Activated naive CD8-positive, alpha-beta T cell treated with anti-CD3 and anti-CD28 coated beads for 36 hours (primary cell): ENCODE results near the gene DPEP1. TPM values are rescaled to one million over a fixed set of nuclear protein-coding genes. Genes with fewer than 3 reads are reported as not detected.
"Not testable (repeated sequence)": the region's sequence is repeated elsewhere in the genome, so short reads cannot be mapped to it uniquely, and the experiment has no call there.

Experiments used
- DNase-seq: peaks from one replicate; pipeline ENCODE4 v3.0.0; 2021
- H3K27ac Mint-ChIP-seq: one replicate; pipeline ENCODE4 v1.8.0; 2022; ENCODE audit warnings: mild to moderate bottlenecking, moderate library complexity, mixed read lengths
- H3K27me3 Mint-ChIP-seq: one replicate; pipeline ENCODE4 v1.8.0; 2022; ENCODE audit warnings: mild to moderate bottlenecking, mixed read lengths
- H3K36me3 Mint-ChIP-seq: one replicate; pipeline ENCODE4 v1.8.0; 2021; ENCODE audit warnings: mild to moderate bottlenecking, mixed read lengths
- H3K4me1 Mint-ChIP-seq: one replicate; pipeline ENCODE4 v1.8.0; 2021; ENCODE audit warnings: mixed read lengths
- H3K4me3 Mint-ChIP-seq: one replicate; pipeline ENCODE4 v1.8.0; 2022; ENCODE audit warnings: mild to moderate bottlenecking, moderate library complexity, mixed read lengths
- H3K9me3 Mint-ChIP-seq: one replicate; pipeline ENCODE4 v1.8.0; 2022; ENCODE audit warnings: mixed read lengths
- total RNA-seq, 2 experiments: library from RNA; stranded (reverse); gene quantifications; one replicate each; pipeline ENCODE4 v1.2.3, GENCODE V29; 2021

The DPEP1 gene
- total RNA-seq, 2 experiments from 2014 or later: 0.16 TPM; not detected in 1

GRCh38 chr16:89618109-89618998, 4.9 kb downstream of the DPEP1 start:
- no peak overlapping the region for H3K27ac Mint-ChIP-seq
- H3K9me3 Mint-ChIP-seq: peaks cover 3% of the 10 kb centered on the region
- H3K27me3 Mint-ChIP-seq: peaks cover 20% of the 10 kb centered on the region
- H3K4me3 Mint-ChIP-seq: no peak overlapping the region
- peaks cover 9% of the 10 kb centered on the region for H3K4me1 Mint-ChIP-seq
- DNase-seq: no peak
- no peaks in the 10 kb centered on the region for H3K36me3 Mint-ChIP-seq

- peaks cover 9% of the 10 kb centered on the region for H3K4me1 Mint-ChIP-seq
- H3K4me3 Mint-ChIP-seq: no peak overlapping the region
- H3K9me3 Mint-ChIP-seq: peaks cover 3% of the 10 kb centered on the region
- no peak for DNase-seq
- no peaks in the 10 kb centered on the region for H3K36me3 Mint-ChIP-seq
- H3K27me3 Mint-ChIP-seq: peaks cover 30% of the 10 kb centered on the region
- H3K27ac Mint-ChIP-seq: no peak overlapping the region
Measured at GRCh38 chr16:89619840-89620239, 6.4 kb downstream of the DPEP1 start.

GRCh38 chr16:89620406-89620841, 7.0 kb downstream of the DPEP1 start:
- no peak overlapping the region for H3K4me3 Mint-ChIP-seq
- no peak for DNase-seq
- H3K36me3 Mint-ChIP-seq: no peaks in the 10 kb centered on the region
- H3K27ac Mint-ChIP-seq: no peak overlapping the region
- H3K9me3 Mint-ChIP-seq: peaks cover 3% of the 10 kb centered on the region
- peaks cover 34% of the 10 kb centered on the region for H3K27me3 Mint-ChIP-seq
- H3K4me1 Mint-ChIP-seq: peaks cover 9% of the 10 kb centered on the region

GRCh38 chr16:89621136-89621697, 7.8 kb downstream of the DPEP1 start:
- Mint-ChIP-seq H3K4me1 (peaks cover 9% of the 10 kb centered on the region), H3K27ac (no peak overlapping the region), H3K27me3 (peaks cover 34% of the 10 kb centered on the region), H3K36me3 (no peaks in the 10 kb centered on the region), H3K9me3 (peaks cover 3% of the 10 kb centered on the region), H3K4me3 (no peak overlapping the region)
- no peak for DNase-seq

GRCh38 chr16:89621698-89622409, 8.4 kb downstream of the DPEP1 start:
- no peak overlapping the region for H3K4me3 Mint-ChIP-seq
- no peaks in the 10 kb centered on the region for H3K9me3 Mint-ChIP-seq
- H3K36me3 Mint-ChIP-seq: no peaks in the 10 kb centered on the region
- peaks cover 4% of the 10 kb centered on the region for H3K4me1 Mint-ChIP-seq
- no peak overlapping the region for H3K27ac Mint-ChIP-seq
- no peak for DNase-seq
- peaks cover 31% of the 10 kb centered on the region for H3K27me3 Mint-ChIP-seq

GRCh38 chr16:89623511-89624261, 10.2 kb downstream of the DPEP1 start:
- H3K4me3 Mint-ChIP-seq: no peak overlapping the region
- peaks cover 30% of the 10 kb centered on the region for H3K27me3 Mint-ChIP-seq
- no peaks in the 10 kb centered on the region for H3K9me3 Mint-ChIP-seq
- no peak for DNase-seq
- no peaks in the 10 kb centered on the region for H3K36me3 Mint-ChIP-seq
- H3K4me1 Mint-ChIP-seq: no peaks in the 10 kb centered on the region
- H3K27ac Mint-ChIP-seq: no peak overlapping the region

GRCh38 chr16:89624777-89625761, 11.6 kb downstream of the DPEP1 start:
- Mint-ChIP-seq H3K27me3 (peaks cover 30% of the 10 kb centered on the region), H3K4me3 (no peak overlapping the region), H3K27ac (no peak overlapping the region), H3K4me1 (no peaks in the 10 kb centered on the region), H3K9me3 (no peaks in the 10 kb centered on the region), H3K36me3 (no peaks in the 10 kb centered on the region)
- no peak for DNase-seq

GRCh38 chr16:89629827-89630610, 16.6 kb downstream of the DPEP1 start:
- H3K36me3 Mint-ChIP-seq: no peaks in the 10 kb centered on the region

GRCh38 chr16:89633064-89633631, 19.7 kb downstream of the DPEP1 start:
- Mint-ChIP-seq H3K27ac (no peak overlapping the region), H3K27me3 (peaks cover 9% of the 10 kb centered on the region), H3K36me3 (no peaks in the 10 kb centered on the region), H3K9me3 (no peaks in the 10 kb centered on the region), H3K4me1 (no peaks in the 10 kb centered on the region), H3K4me3 (no peak overlapping the region)
- no peak for DNase-seq

More at GRCh38 chr16:89629827-89630610, 16.6 kb downstream of the DPEP1 start:
- no peaks in the 10 kb centered on the region for H3K4me1 Mint-ChIP-seq
- H3K9me3 Mint-ChIP-seq: no peaks in the 10 kb centered on the region
- DNase-seq: no peak
- no peak overlapping the region for H3K27ac Mint-ChIP-seq
- H3K4me3 Mint-ChIP-seq: no peak overlapping the region
- peaks cover 2% of the 10 kb centered on the region for H3K27me3 Mint-ChIP-seq

GRCh38 chr16:89634463-89635385, 21.3 kb downstream of the DPEP1 start:
- not testable (repeated sequence) for H3K4me1 Mint-ChIP-seq, H3K36me3 Mint-ChIP-seq, H3K27me3 Mint-ChIP-seq, H3K4me3 Mint-ChIP-seq, H3K9me3 Mint-ChIP-seq, H3K27ac Mint-ChIP-seq, DNase-seq

- H3K4me3 Mint-ChIP-seq: no peak overlapping the region
- peaks cover 9% of the 10 kb centered on the region for H3K27me3 Mint-ChIP-seq
- no peak for DNase-seq
- no peaks in the 10 kb centered on the region for H3K36me3 Mint-ChIP-seq
- H3K27ac Mint-ChIP-seq: no peak overlapping the region
- no peaks in the 10 kb centered on the region for H3K9me3 Mint-ChIP-seq
- peaks cover 6% of the 10 kb centered on the region for H3K4me1 Mint-ChIP-seq
Measured at GRCh38 chr16:89636663-89637062, 23.2 kb downstream of the DPEP1 start.

- Mint-ChIP-seq H3K27me3 (peaks cover 9% of the 10 kb centered on the region), H3K9me3 (no peaks in the 10 kb centered on the region), H3K36me3 (no peaks in the 10 kb centered on the region), H3K4me1 (peaks cover 6% of the 10 kb centered on the region), H3K4me3 (no peak overlapping the region), H3K27ac (no peak overlapping the region)
- no peak for DNase-seq
Measured at GRCh38 chr16:89637379-89637778, 23.9 kb downstream of the DPEP1 start.
